AG20443 (cell line): Measurements from ENCODE around the gene NRG3.

Experiments
- DNase-seq: peaks from one replicate; pipeline ENCODE4 v3.0.0; 2012; ENCODE audit warnings: low spot score, mixed read lengths

The NRG3 gene

GRCh38 chr10:82492647-82493046, 617.7 kb downstream of the NRG3 start:
- no peak for DNase-seq

- DNase-seq, result no peak
Measured at GRCh38 chr10:82496114-82496513, 621.1 kb downstream of the NRG3 start.

- no peak for DNase-seq
Measured at GRCh38 chr10:82497439-82497838, 622.4 kb downstream of the NRG3 start.

GRCh38 chr10:82498976-82499375, 624.0 kb downstream of the NRG3 start:
- DNase-seq, result no peak

GRCh38 chr10:82505009-82505408, 630.0 kb downstream of the NRG3 start:
- DNase-seq, result no peak

GRCh38 chr10:82506680-82507376, 631.8 kb downstream of the NRG3 start:
- no peak for DNase-seq

GRCh38 chr10:82515256-82515655, 640.3 kb downstream of the NRG3 start:
- DNase-seq, result no peak

GRCh38 chr10:82529062-82529461, 654.1 kb downstream of the NRG3 start:
- no peak for DNase-seq

- DNase-seq, result no peak
Measured at GRCh38 chr10:82535457-82535856, 660.5 kb downstream of the NRG3 start.

- no peak for DNase-seq
Measured at GRCh38 chr10:82536668-82537067, 661.7 kb downstream of the NRG3 start.

GRCh38 chr10:82538272-82538671, 663.3 kb downstream of the NRG3 start:
- no peak for DNase-seq

- DNase-seq, result no peak
Measured at GRCh38 chr10:82543631-82544030, 668.6 kb downstream of the NRG3 start.

GRCh38 chr10:82544377-82544776, 669.4 kb downstream of the NRG3 start:
- no peak for DNase-seq

- no peak for DNase-seq
Measured at GRCh38 chr10:82551506-82551905, 676.5 kb downstream of the NRG3 start.

- no peak for DNase-seq
Measured at GRCh38 chr10:82552267-82552666, 677.3 kb downstream of the NRG3 start.

- DNase-seq, result no peak
Measured at GRCh38 chr10:82554381-82554780, 679.4 kb downstream of the NRG3 start.

- no peak for DNase-seq
Measured at GRCh38 chr10:82558014-82558607, 683.1 kb downstream of the NRG3 start.

- no peak for DNase-seq
Measured at GRCh38 chr10:82564353-82565196, 689.6 kb downstream of the NRG3 start.

GRCh38 chr10:82565197-82565575, 690.2 kb downstream of the NRG3 start:
- no peak for DNase-seq

GRCh38 chr10:82572744-82573143, 697.8 kb downstream of the NRG3 start:
- no peak for DNase-seq

- no peak for DNase-seq
Measured at GRCh38 chr10:82574081-82574480, 699.1 kb downstream of the NRG3 start.

- no peak for DNase-seq
Measured at GRCh38 chr10:82575318-82575717, 700.3 kb downstream of the NRG3 start.

GRCh38 chr10:82576093-82576492, 701.1 kb downstream of the NRG3 start:
- DNase-seq, result no peak
